KMS-11 (cell line): ENCODE measurements around the gene CISD3.

Experiments
- H2AFZ ChIP-seq: fragments of 200-600 bp; sonication (generic); 2 replicates; pipeline ENCODE4 v1.6.1; 2016; ENCODE audit warnings: antibody characterized with exemption, mixed run types, low read depth
- H3K27ac ChIP-seq: fragments of 200-600 bp; sonication (generic); 2 replicates; pipeline ENCODE4 v1.6.1; 2016; ENCODE audit warnings: mild to moderate bottlenecking, mixed run types
- H3K27me3 ChIP-seq: fragments of 200-600 bp; sonication (generic); 2 replicates; pipeline ENCODE4 v1.6.1; 2017; ENCODE audit warnings: mild to moderate bottlenecking, low read depth, mixed run types, moderate library complexity; ENCODE audit not compliant: insufficient read depth
- H3K36me3 ChIP-seq: fragments of 200-600 bp; sonication (generic); 2 replicates; pipeline ENCODE4 v1.6.1; 2017; ENCODE audit warnings: mild to moderate bottlenecking, mixed run types; ENCODE audit not compliant: insufficient read depth
- H3K4me1 ChIP-seq: fragments of 200-600 bp; sonication (generic); 2 replicates; pipeline ENCODE4 v1.6.1; 2016; ENCODE audit warnings: mild to moderate bottlenecking, low read depth, mixed run types; ENCODE audit not compliant: poor library complexity, severe bottlenecking
- H3K4me2 ChIP-seq: fragments of 200-600 bp; sonication (generic); 2 replicates; pipeline ENCODE4 v1.7.0; 2016; ENCODE audit warnings: mild to moderate bottlenecking, mixed run types
- H3K4me3 ChIP-seq: fragments of 200-600 bp; sonication (generic); IDR thresholded peaks from 2 replicates; pipeline ENCODE4 v1.6.1; 2017; ENCODE audit warnings: low read depth, low read length, mixed read lengths; ENCODE audit not compliant: insufficient read depth
- H3K79me2 ChIP-seq: fragments of 200-600 bp; sonication (generic); 2 replicates; pipeline ENCODE4 v1.6.1; 2016; ENCODE audit warnings: low read depth, mixed run types; ENCODE audit not compliant: insufficient read depth
- H3K9ac ChIP-seq: fragments of 200-600 bp; sonication (generic); 2 replicates; pipeline ENCODE4 v1.6.1; 2016; ENCODE audit warnings: mild to moderate bottlenecking, mixed run types
- H4K20me1 ChIP-seq: fragments of 200-600 bp; sonication (generic); 2 replicates; pipeline ENCODE4 v1.6.1; 2016; ENCODE audit warnings: mild to moderate bottlenecking, mixed run types; ENCODE audit not compliant: insufficient read depth
- CTCF ChIP-seq: fragments of 200-600 bp; sonication (generic); conservative IDR thresholded peaks from 2 replicates; pipeline ENCODE4 v1.6.1; 2017; ENCODE audit warnings: low read depth, mild to moderate bottlenecking, antibody characterized with exemption, low read length, moderate library complexity, mixed read lengths

Gene CISD3

GRCh38 chr17:38768417-38768816, 38.3 kb downstream of the CISD3 start:
- no peak overlapping the region for H3K27ac ChIP-seq
- H3K4me2 ChIP-seq: no peak overlapping the region
- H3K4me3 ChIP-seq: no peak overlapping the region
- H3K4me1 ChIP-seq: no peaks in the 10 kb centered on the region
- no peaks in the 10 kb centered on the region for H3K79me2 ChIP-seq
- H2AFZ ChIP-seq: no peak overlapping the region
- no peaks in the 10 kb centered on the region for H3K27me3 ChIP-seq
- TF ChIP-seq CTCF: no peak
- H3K36me3 ChIP-seq: no peaks in the 10 kb centered on the region
- H4K20me1 ChIP-seq: no peaks in the 10 kb centered on the region
- no peak overlapping the region for H3K9ac ChIP-seq

GRCh38 chr17:38773258-38773657, 43.1 kb downstream of the CISD3 start:
- no peak overlapping the region for H3K27ac ChIP-seq
- no peak overlapping the region for H2AFZ ChIP-seq
- no peaks in the 10 kb centered on the region for H3K27me3 ChIP-seq
- no peaks in the 10 kb centered on the region for H3K4me1 ChIP-seq
- H3K79me2 ChIP-seq: no peaks in the 10 kb centered on the region
- no peak overlapping the region for H3K9ac ChIP-seq
- H4K20me1 ChIP-seq: no peaks in the 10 kb centered on the region
- H3K4me2 ChIP-seq: no peak overlapping the region
- no peak overlapping the region for H3K4me3 ChIP-seq
- no peaks in the 10 kb centered on the region for H3K36me3 ChIP-seq
- TF ChIP-seq CTCF: no peak

GRCh38 chr17:38777641-38778250, 47.6 kb downstream of the CISD3 start:
- Histone ChIP-seq H4K20me1 (no peaks in the 10 kb centered on the region), H3K4me1 (no peaks in the 10 kb centered on the region), H3K27me3 (no peaks in the 10 kb centered on the region), H3K4me3 (no peak overlapping the region), H3K79me2 (no peaks in the 10 kb centered on the region), H3K27ac (no peak overlapping the region), H3K9ac (no peak overlapping the region), H3K4me2 (no peak overlapping the region), H3K36me3 (no peaks in the 10 kb centered on the region; the same call in 1 of the 2 replicates), H2AFZ (no peak overlapping the region)
- TF ChIP-seq CTCF: no peak

GRCh38 chr17:38779965-38780752, 50.0 kb downstream of the CISD3 start:
- Histone ChIP-seq H3K79me2 (no peaks in the 10 kb centered on the region), H3K9ac (no peak overlapping the region), H2AFZ (no peak overlapping the region), H3K27ac (no peak overlapping the region), H3K4me3 (no peak overlapping the region), H4K20me1 (no peaks in the 10 kb centered on the region), H3K27me3 (no peaks in the 10 kb centered on the region), H3K36me3 (no peaks in the 10 kb centered on the region; the same call in 1 of the 2 replicates), H3K4me2 (no peak overlapping the region), H3K4me1 (no peaks in the 10 kb centered on the region)
- no peak for TF ChIP-seq CTCF
